NCI-H1092 treated with DMSO at 0.1 percent for 48 hours (cell line): ENCODE measurements around the gene CCL27.
A peak's percentile ranks its signal among the peaks of the same experiment; 100 is the strongest.

Experiments
- DNase-seq: peaks from one replicate; lab custom pipeline; 2025; lab: John Stamatoyannopoulos, UW

Gene CCL27, protein sequence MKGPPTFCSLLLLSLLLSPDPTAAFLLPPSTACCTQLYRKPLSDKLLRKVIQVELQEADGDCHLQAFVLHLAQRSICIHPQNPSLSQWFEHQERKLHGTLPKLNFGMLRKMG

DNA sequence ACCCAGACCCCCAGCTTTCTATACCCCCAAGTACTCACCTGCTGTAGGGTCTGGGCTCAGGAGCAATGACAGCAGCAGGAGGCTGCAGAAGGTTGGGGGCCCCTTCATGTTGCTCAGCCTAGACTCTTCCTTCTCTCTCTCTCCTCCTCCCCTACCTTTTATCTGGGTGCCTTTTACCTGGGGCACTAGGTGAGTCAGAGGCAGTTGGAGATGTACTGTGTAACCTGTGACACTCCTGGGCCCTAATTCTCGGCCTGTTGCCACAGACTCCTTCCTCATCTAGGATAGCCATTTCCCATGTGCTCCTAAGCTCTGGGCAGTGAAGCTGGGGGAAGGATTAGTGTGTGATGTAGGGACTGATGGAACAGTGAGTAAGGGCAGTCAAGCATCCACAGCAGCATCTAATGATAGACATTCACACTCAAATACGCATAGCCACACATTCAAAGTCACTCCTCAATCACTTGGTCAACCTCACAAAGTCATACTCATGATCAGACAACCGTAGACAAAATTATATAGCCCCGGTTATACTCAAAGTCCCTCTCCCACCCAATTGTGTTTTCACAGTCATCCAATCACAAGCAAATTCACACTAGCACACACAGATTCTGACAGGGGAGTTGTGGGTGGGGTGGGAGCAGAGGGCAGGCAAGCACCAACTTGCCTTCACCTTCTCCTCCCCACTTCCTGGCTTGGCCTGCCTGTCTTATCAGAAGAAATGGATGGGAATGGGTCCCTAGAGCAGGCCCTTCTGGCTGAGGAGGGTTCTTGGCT lies at the start of gene CCL27:
CCL27 (minus strand) TSS at position 132 of the 777 bp plus-strand sequence; CDS start at position 108, 24 bp downstream.
- no peak for DNase-seq

DNA sequence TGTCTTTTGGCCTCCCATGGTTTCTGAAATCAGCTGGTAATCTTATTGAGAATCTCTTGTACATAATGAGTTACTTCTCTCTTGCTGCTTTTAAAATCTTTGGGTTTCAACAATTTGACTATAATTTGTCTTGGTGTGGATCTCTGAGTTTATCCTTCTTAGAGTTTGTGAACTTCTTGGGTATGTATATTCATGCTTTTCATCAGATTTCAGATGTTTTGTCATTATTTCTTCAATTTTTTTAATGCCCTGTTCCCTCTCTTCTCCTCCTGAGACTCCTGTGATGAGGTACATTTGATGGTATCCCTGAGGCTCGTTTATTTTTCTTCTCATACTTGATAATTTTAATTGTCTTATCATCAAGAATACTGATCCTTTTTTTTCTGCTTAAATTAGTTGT lies 49.7 kb upstream of the CCL27 start:
- no peak for DNase-seq

DNA sequence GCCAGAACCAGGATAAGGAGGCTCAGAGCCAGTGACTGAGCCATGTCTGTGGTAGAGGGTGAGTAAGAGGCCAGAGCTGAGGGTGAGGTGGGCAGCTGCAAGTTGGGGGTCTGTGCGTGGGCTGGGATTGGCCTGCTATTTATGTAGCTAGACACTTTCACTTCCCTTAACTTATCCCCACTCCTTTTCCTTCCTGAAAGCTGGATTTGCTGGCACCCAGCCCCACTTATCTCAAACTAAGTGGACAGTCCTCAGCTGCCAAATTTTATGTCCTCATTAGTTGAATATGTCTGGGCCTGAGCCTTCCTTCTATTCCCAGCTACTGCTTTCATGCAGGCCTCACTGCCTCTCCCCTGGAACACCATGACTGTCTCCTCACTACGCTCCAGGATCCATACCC lies 47.6 kb upstream of the CCL27 start, which contains the start of gene CCL21:
CCL21 (minus strand) TSS at position 114 of the 400 bp plus-strand sequence; CDS start at position 44, 70 bp downstream.
- DNase-seq, result no peak

DNA sequence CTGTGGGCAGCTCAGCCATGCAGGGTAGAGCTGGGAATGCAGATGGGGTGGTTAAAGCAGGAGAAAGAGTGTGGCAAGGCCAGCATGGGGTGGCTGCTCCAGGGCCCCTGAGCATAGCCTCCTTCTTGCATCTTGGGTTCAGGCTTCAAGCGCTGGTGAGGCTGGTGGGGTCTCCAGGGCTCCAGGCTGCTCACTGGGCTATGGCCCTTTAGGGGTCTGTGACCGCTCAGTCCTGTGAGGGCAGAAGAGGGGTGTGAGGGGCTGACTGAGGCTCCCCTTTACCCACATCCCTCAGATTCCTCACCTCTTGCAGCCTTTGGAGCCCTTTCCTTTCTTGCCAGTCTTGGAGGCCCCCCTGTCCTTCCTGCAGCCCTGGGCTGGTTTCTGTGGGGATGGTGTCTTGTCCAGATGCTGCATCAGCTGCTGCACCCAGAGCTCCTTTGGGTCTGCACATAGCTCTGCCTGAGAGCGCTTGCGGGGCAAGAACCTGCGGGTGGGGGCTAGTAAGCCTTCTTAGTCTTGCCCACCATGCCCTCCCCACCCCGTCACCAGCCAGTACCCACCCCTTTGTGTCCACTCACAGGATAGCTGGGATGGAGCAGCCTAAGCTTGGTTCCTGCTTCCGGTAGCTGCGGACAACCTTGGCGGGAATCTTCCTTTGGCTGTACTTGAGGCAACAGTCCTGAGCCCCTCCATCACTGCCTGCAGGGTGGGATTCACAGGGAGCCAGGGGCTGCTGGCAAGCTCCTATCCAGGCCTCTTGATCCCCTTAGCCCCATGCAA lies 46.9 kb upstream of the CCL27 start:
- no peak for DNase-seq

DNA sequence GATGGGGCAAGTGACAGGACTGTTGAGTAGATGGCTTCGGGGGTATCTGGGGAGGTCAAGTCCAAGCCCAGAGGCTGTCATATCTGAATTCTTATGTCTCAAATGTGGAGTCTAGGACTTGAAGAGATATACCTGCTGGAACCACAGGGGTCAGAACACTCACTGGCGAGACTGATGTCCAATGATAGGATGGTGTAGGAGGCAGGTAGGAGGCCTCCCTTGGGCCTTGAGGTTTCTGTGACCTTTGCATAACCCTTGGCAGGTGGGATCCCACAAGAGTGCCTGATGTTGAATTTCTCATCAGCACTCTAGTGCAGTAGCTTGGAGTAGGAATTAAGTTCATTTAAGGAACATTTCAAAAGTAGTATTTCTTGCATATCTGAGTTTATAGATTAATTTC lies 44.7 kb upstream of the CCL27 start:
- no peak for DNase-seq

DNA sequence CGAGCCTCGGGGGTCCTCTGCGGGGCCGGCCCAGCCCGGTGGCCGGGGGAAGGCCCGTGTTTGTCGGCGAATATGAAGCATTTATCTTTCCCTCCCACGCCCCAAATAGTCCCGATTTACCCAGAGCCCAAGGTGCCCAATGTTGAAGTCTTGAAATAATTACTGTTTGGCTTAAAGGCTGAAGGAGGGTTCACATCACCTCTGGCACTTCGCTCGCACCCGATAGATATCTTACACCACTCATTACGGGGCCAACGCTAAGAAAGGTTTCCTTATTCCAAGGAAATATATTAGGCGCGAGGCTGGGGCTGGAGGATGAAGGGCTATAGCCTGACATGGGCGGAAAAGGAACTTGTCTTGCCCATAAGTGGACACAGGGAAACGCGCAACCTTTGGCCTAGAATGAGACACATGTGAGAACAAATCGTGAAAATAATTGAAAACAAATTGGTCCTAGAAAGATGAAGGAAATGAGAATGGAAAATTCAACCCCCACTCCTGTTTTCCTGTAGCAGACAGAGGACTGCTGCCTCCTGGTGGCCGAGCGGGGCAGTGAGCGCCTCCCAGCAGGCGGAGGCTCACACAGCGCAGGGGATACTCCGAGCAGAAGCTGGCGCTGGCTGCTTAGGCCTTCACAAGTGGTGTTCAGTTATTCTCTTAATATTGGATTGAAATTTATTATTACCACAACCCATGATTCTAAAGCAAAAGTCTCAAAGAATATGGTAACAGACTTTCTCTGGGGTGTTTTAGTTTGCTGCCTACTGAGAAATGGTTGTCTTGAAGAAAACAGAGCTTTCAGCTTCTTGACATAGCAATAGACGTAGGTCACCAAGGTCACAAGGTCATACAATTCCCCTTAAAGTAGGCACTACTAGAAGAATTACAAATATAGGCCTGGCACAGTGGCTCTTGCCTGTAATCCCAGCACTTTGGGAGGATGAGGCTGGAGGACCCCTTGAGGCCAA lies 39.6 kb upstream of the CCL27 start:
- DNase-seq, result peak; percentile 77

DNA sequence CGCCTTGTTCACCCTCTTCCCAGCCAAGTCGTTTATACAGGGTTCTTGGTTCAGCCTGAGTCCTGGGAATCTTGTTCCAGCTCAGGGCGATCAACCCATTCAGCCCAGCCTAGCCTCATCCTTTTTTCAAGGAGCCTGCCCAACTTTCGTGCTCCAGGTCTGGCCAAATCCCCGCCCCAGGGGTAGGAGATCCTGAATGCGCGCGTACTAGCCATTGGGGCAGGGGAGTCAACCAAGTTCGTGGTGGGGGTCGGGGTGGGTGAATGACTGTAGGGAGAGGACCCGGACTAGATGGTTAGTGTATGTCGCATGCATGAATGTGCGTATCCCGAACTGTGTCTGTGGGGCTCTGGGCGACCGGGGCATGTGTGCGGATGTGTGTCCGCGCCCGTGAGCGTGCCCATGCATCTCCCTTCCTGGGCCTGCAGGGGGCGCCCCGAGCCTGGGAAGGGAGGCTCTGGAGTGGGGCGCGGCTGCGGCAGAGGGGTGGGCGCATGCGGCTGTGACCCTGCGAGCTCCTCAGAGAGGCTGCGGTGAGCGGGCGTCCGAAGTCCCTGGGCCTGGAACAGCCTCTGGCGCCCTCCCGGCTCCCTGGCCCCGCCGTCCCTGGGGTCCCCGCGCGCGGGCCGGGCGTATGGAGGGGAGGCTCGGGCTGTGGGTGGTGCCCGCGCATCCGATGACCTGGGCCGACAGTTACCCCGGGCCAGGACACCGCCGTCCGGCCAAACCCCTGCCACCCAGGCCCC lies 38.7 kb upstream of the CCL27 start:
- peak; percentile 71 for DNase-seq

DNA sequence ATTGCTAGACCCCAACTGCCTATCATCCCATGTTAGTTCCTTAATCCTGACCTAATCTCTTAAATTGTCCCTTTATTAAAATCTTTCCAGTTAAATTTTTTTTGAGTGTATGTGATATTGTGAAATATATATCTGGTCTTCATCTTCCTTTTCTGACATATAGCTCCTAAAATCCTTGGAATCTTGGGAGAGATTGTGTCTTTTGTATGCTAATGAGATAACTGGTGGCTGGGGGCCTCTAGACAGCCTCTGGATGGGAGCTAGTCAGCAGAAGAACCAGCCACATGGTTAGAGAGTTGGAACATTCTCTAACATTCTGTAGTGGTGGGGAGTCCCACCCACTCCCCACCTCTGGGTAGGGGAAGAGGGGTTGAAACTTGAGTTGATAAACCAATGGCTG lies 32.4 kb upstream of the CCL27 start:
- no peak for DNase-seq

DNA sequence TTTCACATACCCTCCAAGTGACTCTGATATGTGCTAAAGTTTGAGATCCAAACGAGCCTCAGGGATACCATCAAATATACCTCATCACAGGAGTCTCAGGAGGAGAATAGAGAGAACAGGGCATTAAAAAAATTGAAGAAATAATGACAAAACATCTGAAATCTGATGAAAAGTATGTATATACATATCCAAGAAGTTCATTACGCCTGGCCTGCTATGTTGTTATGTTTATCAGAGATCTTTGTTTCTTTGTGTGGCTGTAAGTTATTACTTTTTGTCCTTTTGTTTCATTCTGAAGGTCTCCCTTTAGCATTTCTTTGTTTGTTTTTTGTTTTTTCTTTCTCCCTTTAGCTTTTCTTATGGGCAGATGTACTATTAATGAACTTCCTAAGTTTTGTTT lies 31.1 kb upstream of the CCL27 start:
- no peak for DNase-seq

DNA sequence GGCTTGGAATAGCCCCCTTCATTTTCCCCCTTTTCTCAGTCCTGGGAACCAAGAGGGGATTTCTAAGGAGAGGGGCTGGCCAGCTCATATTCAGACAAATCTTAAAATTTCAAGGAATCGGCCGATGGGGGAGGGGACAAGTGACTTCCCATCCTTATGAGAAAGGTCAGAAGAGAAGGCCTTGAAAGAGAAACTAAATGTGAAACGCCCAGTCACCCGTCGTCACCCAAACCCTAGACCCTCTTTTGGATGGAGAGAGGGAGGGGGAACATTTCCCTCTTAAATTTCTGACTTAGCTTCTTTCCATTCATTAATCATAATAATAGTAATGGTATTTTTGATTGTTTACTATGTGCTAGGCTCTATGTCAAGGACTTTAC lies 29.5 kb upstream of the CCL27 start:
- no peak for DNase-seq

DNA sequence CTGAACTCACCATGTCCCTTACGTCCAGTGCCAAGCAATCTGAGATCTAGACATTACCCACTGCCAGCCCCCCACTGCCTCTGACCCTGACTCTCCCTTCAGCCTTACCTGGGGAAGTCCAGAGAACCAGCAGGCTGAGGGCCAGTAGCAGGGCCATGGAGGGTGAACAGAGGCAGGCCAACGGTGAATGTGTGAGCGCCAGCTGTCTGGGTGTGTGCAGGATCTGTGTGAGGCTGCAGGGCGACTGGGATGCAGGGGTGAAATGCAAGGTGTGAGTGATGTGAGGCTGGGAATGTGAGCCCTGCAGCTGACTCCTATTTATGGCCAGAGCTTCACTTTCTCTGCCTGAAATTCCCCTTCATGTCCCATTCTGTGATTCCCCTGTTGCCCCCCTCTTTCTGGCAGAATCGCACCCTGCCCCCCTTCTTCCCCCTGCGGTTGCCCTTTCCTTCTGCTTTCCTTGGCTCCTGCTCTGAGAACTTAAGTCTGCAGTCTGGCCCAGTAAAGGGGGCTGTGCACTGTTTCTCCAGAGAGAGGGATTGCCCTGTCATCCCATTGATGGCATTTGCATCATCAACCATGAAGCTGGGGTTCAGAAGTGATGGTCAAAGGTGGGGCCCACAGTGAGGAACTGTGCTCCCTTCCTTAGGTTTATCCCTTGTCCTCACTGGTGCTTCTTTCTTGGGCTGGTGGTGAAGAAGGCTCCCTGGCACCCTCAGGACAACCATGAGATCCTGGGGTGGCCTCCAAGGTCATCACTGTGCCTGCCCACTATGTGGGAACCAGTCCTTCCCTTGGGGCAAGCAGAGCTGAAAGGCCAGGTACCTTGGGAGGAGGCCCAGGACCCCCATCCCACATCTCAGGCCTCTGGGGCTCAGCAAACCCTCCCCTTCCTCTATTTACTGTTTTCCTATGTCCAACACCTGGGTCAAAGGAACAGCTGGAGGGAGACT lies 28.8 kb upstream of the CCL27 start, which contains the start of gene CCL19:
CCL19 (minus strand) TSS at position 294 of the 953 bp plus-strand sequence; CDS start at position 157, 137 bp downstream.
- no peak for DNase-seq

DNA sequence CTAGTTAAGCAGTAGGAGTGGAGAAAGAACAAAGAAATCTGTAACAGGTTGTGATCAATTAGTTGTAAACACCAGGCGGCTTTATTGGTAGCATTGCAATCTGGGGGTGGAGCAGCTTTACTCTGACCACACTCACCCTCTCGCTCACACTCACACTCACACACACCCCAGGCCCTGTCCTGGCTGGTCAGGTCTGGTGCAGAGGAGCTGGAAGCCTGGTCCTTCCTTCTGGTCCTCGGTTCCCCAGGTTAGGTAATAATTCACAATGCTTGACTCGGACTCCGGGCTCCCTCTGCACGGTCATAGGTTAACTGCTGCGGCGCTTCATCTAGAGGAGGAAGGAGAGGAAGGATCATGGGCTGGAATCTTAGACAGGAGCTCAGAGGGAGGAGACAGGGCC lies 27.1 kb upstream of the CCL27 start:
- DNase-seq, result no peak

DNA sequence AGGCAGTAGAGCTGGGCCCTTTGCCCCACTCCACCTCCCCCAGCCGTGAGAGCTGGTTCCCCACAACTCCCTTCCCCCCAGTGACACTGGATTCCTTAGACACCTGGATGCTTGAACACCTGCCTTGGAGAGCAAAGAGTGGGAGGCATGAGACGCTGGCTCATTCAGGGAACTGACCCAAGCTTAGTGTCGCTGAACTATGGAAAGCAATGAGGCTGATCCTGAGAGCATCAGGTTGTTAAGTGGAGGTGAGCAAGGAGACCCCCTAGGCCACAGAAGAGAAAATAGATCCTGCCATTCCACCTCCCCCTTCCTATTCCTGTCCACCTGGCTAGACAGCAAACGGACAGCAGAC lies 26.6 kb upstream of the CCL27 start:
- no peak for DNase-seq

DNA sequence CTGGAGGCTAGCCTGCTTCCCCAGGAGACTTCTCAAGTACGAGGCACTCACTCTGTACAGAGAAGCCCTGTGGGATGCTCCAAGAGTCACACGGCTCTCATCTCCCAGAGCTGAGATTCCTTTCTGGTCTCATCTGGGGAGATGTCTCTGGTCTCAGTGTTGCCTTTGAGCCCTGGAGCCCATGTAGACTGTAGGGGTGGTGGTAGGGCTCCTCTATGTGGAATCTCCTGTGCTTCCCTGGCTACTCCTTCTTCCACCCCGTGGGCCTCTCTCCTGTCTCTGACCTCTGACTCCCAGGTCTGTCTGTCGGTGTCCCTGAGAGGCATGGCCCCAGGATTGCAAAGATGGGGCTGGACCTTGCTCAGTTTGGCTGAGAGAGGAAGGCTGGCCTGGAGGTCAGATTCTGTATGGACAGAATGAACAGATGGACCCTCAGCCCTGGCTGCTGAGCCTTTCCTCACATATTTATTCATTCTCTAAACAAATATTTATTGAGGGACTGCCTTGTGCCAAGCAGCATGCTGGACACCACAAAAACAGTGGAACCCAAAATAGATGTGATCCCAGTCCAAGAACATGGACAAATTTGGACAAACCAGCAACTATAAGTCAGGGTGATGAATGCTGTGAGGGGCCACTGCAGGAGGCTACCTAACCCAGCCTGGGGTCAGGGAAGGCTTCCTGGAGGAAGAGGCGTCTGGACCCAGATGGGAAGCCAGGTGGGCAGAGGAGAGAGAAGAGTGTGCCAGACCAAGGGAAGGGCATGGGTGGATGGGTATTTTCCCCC lies 26.1 kb upstream of the CCL27 start:
- no peak for DNase-seq

DNA sequence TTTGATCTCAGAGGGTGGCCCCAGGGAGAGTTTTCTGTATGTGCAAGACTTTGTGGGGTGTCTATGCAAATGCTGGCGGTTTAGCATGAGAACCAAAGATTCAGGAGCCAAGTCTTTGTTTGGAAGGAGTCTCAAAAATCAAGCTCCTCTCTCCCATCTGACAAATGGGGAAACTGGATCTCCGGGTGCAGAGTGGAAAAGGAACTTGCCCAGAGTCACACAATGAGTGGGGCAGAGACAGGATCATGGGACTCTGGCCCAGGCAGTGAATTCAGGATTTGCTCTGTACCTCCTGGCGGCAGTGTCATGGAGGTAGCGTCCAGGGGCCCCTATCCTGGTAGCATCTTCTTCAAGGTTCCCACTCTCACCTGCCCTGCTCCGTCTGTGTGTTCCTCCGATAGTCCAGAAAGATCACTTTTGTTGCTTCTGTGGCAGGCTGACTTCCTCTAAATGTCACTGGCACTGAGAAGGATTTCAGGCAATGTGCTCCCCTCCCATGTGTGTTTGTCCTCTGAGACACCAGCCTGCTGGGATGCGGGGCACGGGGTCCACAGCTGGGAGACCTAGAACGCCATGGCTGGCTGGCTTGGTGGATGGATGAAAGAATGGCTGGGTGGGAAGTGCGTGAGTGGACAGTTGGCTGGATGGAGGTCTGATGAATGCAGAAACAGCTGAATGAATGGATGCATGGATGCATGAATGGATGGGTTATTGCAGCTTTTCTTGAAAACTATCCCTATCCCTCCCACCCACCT lies 25.0 kb upstream of the CCL27 start:
- DNase-seq, result no peak

DNA sequence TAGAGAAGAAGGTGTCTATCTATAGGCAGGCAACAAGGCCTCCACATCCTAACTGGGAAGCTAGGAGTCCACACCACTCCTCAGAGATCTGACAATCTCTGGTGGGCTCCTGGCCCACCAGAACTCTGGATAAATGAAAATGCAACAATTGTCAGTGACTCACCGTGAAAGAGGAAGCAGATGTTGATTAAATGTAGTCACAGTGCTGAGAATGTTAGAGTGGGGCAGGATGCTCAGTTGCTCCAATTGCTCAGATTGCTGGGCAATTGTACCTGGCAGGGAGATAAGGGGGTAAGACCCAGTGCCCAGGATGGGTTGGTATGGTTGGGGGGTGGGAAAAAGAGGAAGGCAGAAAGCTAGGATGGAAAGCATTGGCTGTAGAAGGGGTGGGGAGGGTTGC lies 24.3 kb upstream of the CCL27 start:
- no peak for DNase-seq

DNA sequence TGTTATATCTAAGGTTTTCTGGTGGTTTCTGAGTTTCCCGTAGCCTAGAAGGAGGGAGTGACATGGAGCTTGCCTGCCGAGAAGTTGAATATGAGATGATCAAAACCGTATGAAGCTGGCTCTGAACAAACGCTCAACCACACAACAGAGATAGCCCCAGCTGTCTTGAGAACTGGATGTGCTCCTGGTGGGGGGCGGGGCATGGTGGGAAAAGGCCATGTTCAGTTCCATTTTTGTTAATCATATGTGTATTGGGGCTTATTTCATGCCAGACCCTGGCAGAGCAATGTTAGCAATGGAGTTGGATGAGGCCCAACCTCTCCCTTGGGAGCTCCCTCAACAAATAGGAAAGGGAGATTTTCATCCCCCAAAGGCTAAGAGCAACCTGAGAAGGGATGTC lies 23.8 kb upstream of the CCL27 start:
- DNase-seq, result no peak

DNA sequence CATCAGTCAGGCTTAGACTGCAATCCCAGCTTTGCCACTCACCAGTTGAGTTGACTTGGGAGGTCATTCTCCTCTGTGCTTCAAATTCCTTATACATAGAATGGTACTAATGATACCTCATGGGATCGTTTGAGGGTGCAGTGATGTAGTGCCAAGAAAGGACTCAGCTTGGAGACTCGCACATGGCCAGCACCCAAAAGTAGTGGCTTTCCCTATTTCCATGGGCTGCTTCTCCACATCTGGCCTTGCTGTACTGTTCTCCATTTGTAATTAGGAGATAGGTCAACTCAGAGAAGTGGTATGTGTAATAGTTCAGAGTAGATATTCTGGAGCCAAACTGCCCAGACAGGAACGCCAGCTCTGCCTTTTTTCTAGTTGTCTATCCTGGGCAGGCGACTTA lies 23.1 kb upstream of the CCL27 start:
- DNase-seq, result no peak
